Loucy (cell line): ENCODE data around the gene CFAP206.

Experiments
- H2AFZ ChIP-seq: fragments of 200-600 bp; sonication (generic); 2 replicates; pipeline ENCODE4 v1.6.0; 2016; ENCODE audit warnings: antibody characterized with exemption, mild to moderate bottlenecking, low read length, moderate library complexity
- H3F3A ChIP-seq: fragments of 200-600 bp; 2 replicates; pipeline ENCODE4 v1.6.0; 2016; ENCODE audit warnings: antibody characterized with exemption, low read depth, mild to moderate bottlenecking
- H3K27me3 ChIP-seq: fragments of 200-600 bp; sonication (generic); 2 replicates; pipeline ENCODE4 v1.6.1; 2014; ENCODE audit warnings: low read length, mild to moderate bottlenecking; ENCODE audit not compliant: insufficient read depth, poor library complexity, severe bottlenecking
- H3K36me3 ChIP-seq: fragments of 200-600 bp; sonication (generic); 2 replicates; pipeline ENCODE4 v1.6.1; 2016; ENCODE audit warnings: low read length; ENCODE audit not compliant: insufficient read depth
- H3K4me1 ChIP-seq: fragments of 200-600 bp; sonication (generic); 2 replicates; pipeline ENCODE4 v1.5.1; 2014; ENCODE audit warnings: low read length, mild to moderate bottlenecking; ENCODE audit not compliant: insufficient read depth, poor library complexity, severe bottlenecking
- H3K4me2 ChIP-seq: fragments of 200-600 bp; sonication (generic); 2 replicates; pipeline ENCODE4 v1.6.0; 2014; ENCODE audit warnings: antibody characterized with exemption, low read length, low read depth, mild to moderate bottlenecking; ENCODE audit not compliant: poor library complexity, severe bottlenecking
- H3K4me3 ChIP-seq: fragments of 200-600 bp; sonication (generic); 2 replicates; pipeline ENCODE4 v1.5.1; 2014; ENCODE audit warnings: low read length, mild to moderate bottlenecking, mixed read lengths; ENCODE audit not compliant: poor library complexity, severe bottlenecking
- H3K79me2 ChIP-seq: fragments of 200-600 bp; sonication (generic); 2 replicates; pipeline ENCODE4 v1.6.1; 2014; ENCODE audit warnings: low read length; ENCODE audit not compliant: insufficient read depth
- H3K9ac ChIP-seq: fragments of 200-600 bp; sonication (generic); 2 replicates; pipeline ENCODE4 v1.6.0; 2014; ENCODE audit warnings: mild to moderate bottlenecking, low read depth, low read length, moderate library complexity; ENCODE audit not compliant: poor library complexity, severe bottlenecking
- H3K9me2 ChIP-seq: fragments of 200-600 bp; sonication (generic); replicated peaks from 2 replicates; pipeline ENCODE4 v1.6.1; 2016; ENCODE audit warnings: low read depth, low read length, mixed read lengths
- H3K9me3 ChIP-seq: fragments of 200-600 bp; sonication (generic); 2 replicates; pipeline ENCODE4 v1.6.1; 2014; ENCODE audit warnings: mild to moderate bottlenecking, antibody characterized with exemption, low read length, low read depth; ENCODE audit not compliant: insufficient read depth
- H4K20me1 ChIP-seq: fragments of 200-600 bp; sonication (generic); 2 replicates; pipeline ENCODE4 v1.6.0; 2014; ENCODE audit warnings: antibody characterized with exemption, low read length, mild to moderate bottlenecking; ENCODE audit not compliant: insufficient read depth, poor library complexity, severe bottlenecking
- CTCF ChIP-seq: fragments of 200-600 bp; sonication (generic); conservative IDR thresholded peaks from 2 replicates; pipeline ENCODE4 v1.5.1; 2014; ENCODE audit warnings: mild to moderate bottlenecking, antibody characterized with exemption, low read length
- EZH2phosphoT487 ChIP-seq: fragments of 200-600 bp; IDR thresholded peaks from 2 replicates; pipeline ENCODE4 v1.6.1; 2018; ENCODE audit warnings: antibody characterized with exemption, mild to moderate bottlenecking, moderate library complexity, borderline replicate concordance

Gene CFAP206

DNA sequence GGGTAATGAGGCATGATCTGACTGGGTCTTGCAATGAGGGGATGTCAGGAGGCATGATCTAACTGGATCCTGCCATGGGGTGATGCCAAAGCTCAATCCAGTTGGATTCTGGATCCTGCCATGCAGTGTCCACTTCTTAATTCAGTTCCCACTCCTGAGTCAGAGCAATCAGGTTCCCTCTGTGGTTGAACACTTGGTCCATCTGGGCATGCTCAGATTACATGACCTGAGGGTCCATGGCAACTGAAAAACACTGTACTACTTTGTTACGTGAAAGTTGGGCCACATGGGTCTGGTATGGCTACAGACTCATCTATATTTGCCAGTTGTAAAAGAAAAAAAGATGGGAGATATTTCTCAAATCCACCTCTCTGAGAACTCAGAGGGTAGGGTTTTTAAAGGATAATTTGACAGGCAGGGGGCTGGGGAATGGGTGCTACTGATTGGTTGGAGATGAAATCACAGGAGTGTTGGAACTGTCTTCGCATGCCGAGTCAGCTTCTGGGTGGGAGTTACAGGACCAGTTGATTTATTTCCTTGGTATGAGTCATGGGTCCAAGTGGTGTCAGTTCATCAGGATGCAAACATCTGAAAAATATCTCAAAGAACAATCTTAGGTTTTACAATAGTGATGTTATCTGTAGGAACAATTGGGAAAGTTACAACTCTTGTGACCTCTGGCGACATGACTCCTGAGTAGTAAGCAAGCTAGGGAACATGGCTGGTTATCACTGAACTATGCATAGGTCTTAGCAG is 41.5 kb upstream of the CFAP206 start:
- no peaks in the 10 kb centered on the region for H3K79me2 ChIP-seq
- no peaks in the 10 kb centered on the region for H3K36me3 ChIP-seq
- H3K4me3 ChIP-seq: no peak overlapping the region
- no peaks in the 10 kb centered on the region for H3K9me2 ChIP-seq
- TF ChIP-seq EZH2phosphoT487: no peak
- TF ChIP-seq CTCF: no peak
- H3K9me3 ChIP-seq: no peaks in the 10 kb centered on the region
- no peak overlapping the region for H3K9ac ChIP-seq
- no peaks in the 10 kb centered on the region for H3K4me1 ChIP-seq
- no peaks in the 10 kb centered on the region for H4K20me1 ChIP-seq
- no peak overlapping the region for H2AFZ ChIP-seq
- H3F3A ChIP-seq: no peaks in the 10 kb centered on the region
- H3K4me2 ChIP-seq: no peak overlapping the region
- no peaks in the 10 kb centered on the region for H3K27me3 ChIP-seq

DNA sequence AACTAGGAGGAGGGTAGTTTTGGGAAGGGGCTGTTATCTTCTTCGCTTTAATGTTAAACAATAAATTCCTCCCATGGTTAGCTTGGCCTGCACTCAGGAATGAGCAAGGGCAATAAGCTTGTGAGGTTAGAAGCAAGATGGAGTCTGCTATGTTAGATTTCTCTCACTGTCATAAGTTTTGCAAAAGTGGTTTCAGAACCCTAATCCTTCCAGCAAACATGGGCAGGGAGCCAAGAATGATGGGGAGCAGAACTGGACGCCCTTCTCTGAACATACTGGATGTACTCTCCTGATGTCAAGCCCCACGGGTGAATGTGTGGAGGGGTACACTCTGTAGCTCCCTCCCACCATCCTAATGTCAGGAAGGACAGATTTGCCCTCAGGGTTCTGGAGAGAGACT is 40.9 kb upstream of the CFAP206 start:
- Histone ChIP-seq H3F3A (no peaks in the 10 kb centered on the region), H3K9me3 (no peaks in the 10 kb centered on the region), H3K4me1 (no peaks in the 10 kb centered on the region), H3K9me2 (no peaks in the 10 kb centered on the region), H3K36me3 (no peaks in the 10 kb centered on the region), H2AFZ (no peak overlapping the region), H3K4me2 (no peak overlapping the region), H3K4me3 (no peak overlapping the region), H3K9ac (no peak overlapping the region), H3K79me2 (no peaks in the 10 kb centered on the region), H3K27me3 (no peaks in the 10 kb centered on the region), H4K20me1 (no peaks in the 10 kb centered on the region)
- TF ChIP-seq CTCF (no peak), EZH2phosphoT487 (no peak)

DNA sequence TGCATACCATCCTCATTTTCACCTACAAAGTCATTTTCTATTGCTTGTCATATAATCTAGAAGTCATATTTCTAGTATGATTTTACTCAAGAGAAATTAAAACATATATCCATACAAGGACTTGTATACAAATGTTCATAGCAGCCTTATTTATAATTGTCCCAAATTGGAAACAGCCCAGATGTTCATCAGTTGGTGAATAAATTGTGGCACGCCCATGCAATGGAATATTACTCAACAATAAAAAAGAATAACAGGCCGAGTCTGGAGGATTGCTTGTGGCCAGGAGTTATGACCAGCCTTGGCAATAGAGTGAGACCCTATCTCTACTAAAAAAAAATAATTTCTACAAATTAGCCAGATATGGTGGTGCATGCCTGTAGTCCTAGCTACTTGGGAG is 34.4 kb upstream of the CFAP206 start:
- H2AFZ ChIP-seq: no peak overlapping the region
- H3K4me1 ChIP-seq: no peaks in the 10 kb centered on the region
- peaks cover 2% of the 10 kb centered on the region; the same call in 1 of the 2 replicates for H3K9me3 ChIP-seq
- no peaks in the 10 kb centered on the region for H3K79me2 ChIP-seq
- no peak for TF ChIP-seq EZH2phosphoT487
- TF ChIP-seq CTCF: no peak
- H3K9ac ChIP-seq: no peak overlapping the region
- H3K27me3 ChIP-seq: no peaks in the 10 kb centered on the region
- H3K9me2 ChIP-seq: no peaks in the 10 kb centered on the region
- H4K20me1 ChIP-seq: no peaks in the 10 kb centered on the region
- H3F3A ChIP-seq: no peaks in the 10 kb centered on the region
- H3K4me2 ChIP-seq: no peak overlapping the region
- no peaks in the 10 kb centered on the region for H3K36me3 ChIP-seq
- H3K4me3 ChIP-seq: no peak overlapping the region
